GM18526 (cell line): Measurements from ENCODE around the gene DMKN.

Source experiments
- POLR2A ChIP-seq: IDR thresholded peaks from 3 replicates; pipeline ENCODE4 v1.6.1; 2011; ENCODE audit not compliant: insufficient read length; ENCODE audit errors: extremely low read depth

The DMKN gene

GRCh38 chr19:35449359-35450043 lies 63.9 kb downstream of the DMKN start:
- TF ChIP-seq POLR2A, result no peak

- TF ChIP-seq POLR2A, result no peak
Observed at GRCh38 chr19:35447606-35448469, 65.6 kb downstream of the DMKN start, which contains the start of gene FFAR2. TSS of gene FFAR2 (plus strand) at chr19:35448257. CDS start at chr19:35449715, 1,458 bp downstream.
